ENCODE results near the gene TCAP. TPM values are rescaled to one million over a fixed set of nuclear protein-coding genes. Genes with fewer than 3 reads are reported as not detected.

Gene TCAP
- total RNA-seq, 1 experiment from 2014 or later: 2.1 TPM

DNA sequence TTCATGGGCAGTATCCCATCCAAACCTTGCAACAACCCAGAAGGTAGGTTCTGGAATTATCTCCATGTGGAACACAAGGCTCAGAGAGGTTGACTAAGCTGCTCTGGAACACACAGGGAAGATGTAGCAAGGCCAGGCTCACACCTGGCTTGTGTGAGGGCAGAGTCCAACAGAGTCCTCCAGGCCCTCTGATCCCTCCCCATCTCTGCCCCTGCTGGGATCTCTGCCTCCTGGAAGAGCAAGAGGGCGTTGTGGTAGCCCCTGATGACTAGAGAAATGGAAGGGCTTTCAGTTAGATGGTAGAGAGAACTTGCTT lies 45.4 kb upstream of the TCAP start:
- H3K27me3 ChIP-seq (ENCODE audit: insufficient read depth, low read length): peaks cover 19% of the 10 kb centered on the region; the same call in 1 of the 2 replicates
- Mint-ChIP-seq H3K27me3 (ENCODE audit: low read depth) (peaks cover 96% of the 10 kb centered on the region), H3K4me3 (no peak overlapping the region), H3K36me3 (ENCODE audit: insufficient read depth in 1 of 3, low read depth in 3 of 3) (no peaks in the 10 kb centered on the region), H3K9me3 (no peaks in the 10 kb centered on the region; a peak in 1 of 5 replicates), H3K27ac (no peak overlapping the region), H3K4me1 (peaks cover 22 to 28% of the 10 kb centered on the region in 2 experiments)
- H2BK15ac ChIP-seq (ENCODE audit: low read depth, low read length): no peak overlapping the region
- no peak overlapping the region for H2BK20ac ChIP-seq (ENCODE audit: low read depth, low read length, poor library complexity, severe bottlenecking)
- no peaks in the 10 kb centered on the region for H3K9me3 ChIP-seq (ENCODE audit: control insufficient read depth, low read depth, low read length)
- no peak overlapping the region for H2AK5ac ChIP-seq (ENCODE audit: insufficient read length, low read length)
- H3T11ph ChIP-seq (ENCODE audit: low read length): no peak overlapping the region
- H3K56ac ChIP-seq (ENCODE audit: insufficient read length, low read depth, low read length): no peak overlapping the region
- no peaks in the 10 kb centered on the region for H4K20me1 ChIP-seq (ENCODE audit: control insufficient read depth, insufficient read depth, insufficient read length)
- H3K14ac ChIP-seq (ENCODE audit: insufficient read depth, low read length): no peak overlapping the region; the same call in 1 of the 2 replicates
- no peak overlapping the region for H2BK120ac ChIP-seq (ENCODE audit: low read depth, low read length, poor library complexity, severe bottlenecking)
- H3K18ac ChIP-seq (ENCODE audit: insufficient read length, low read depth, low read length): no peak overlapping the region
- H3K4ac ChIP-seq (ENCODE audit: low read depth, low read length): no peak overlapping the region
- H3K79me2 ChIP-seq (ENCODE audit: insufficient read depth, low read length): no peaks in the 10 kb centered on the region
- no peak overlapping the region for H3K4me2 ChIP-seq (ENCODE audit: insufficient read depth, insufficient read length, low read length)
- DNase-seq: no peak
- H3K9ac ChIP-seq (ENCODE audit: extremely low read depth, insufficient read length, low read length): no peak overlapping the region
- H3K27ac ChIP-seq (ENCODE audit: insufficient read length, low read depth, low read length): no peak overlapping the region
- H3K4me1 ChIP-seq (ENCODE audit: insufficient read depth, low read length): no peaks in the 10 kb centered on the region
- H2BK5ac ChIP-seq (ENCODE audit: insufficient read length, low read length): no peak overlapping the region
- WGBS (ENCODE audit: extremely low coverage, insufficient read length, low lambda C conversion rate): no CpG with 5 or more reads among the region's 1 CpG
- peaks cover 2% of the 10 kb centered on the region for H3K23me2 ChIP-seq (ENCODE audit: insufficient read length, low read depth, low read length, poor library complexity, severe bottlenecking)
- H4K8ac ChIP-seq (replicated peaks; ENCODE audit: insufficient read length, low read depth, low read length): no peak overlapping the region
- no peaks in the 10 kb centered on the region for H3K79me1 ChIP-seq (ENCODE audit: insufficient read depth, low read depth, low read length, poor library complexity, severe bottlenecking)
- no peak overlapping the region for H3K23ac ChIP-seq (ENCODE audit: insufficient read length, low read depth, low read length)
- H4K91ac ChIP-seq (ENCODE audit: insufficient read length, low read depth, low read length): no peak overlapping the region
- no peak overlapping the region for H2AFZ ChIP-seq (ENCODE audit: low read length)
- H4K5ac ChIP-seq (ENCODE audit: insufficient read length, low read depth, low read length): no peak overlapping the region
- no peak overlapping the region for H2BK12ac ChIP-seq (ENCODE audit: insufficient read length, low read depth, low read length)
- TF ChIP-seq, protein P1, sequence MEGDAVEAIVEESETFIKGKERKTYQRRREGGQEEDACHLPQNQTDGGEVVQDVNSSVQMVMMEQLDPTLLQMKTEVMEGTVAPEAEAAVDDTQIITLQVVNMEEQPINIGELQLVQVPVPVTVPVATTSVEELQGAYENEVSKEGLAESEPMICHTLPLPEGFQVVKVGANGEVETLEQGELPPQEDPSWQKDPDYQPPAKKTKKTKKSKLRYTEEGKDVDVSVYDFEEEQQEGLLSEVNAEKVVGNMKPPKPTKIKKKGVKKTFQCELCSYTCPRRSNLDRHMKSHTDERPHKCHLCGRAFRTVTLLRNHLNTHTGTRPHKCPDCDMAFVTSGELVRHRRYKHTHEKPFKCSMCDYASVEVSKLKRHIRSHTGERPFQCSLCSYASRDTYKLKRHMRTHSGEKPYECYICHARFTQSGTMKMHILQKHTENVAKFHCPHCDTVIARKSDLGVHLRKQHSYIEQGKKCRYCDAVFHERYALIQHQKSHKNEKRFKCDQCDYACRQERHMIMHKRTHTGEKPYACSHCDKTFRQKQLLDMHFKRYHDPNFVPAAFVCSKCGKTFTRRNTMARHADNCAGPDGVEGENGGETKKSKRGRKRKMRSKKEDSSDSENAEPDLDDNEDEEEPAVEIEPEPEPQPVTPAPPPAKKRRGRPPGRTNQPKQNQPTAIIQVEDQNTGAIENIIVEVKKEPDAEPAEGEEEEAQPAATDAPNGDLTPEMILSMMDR (conservative IDR thresholded peaks at IDR 0.05): no peak
